D721Med (cell line): Measurements from ENCODE around the gene RTN4R.

Source experiments
- DNase-seq: peaks from one replicate; pipeline ENCODE4 v3.0.0; 2011; ENCODE audit warnings: low spot score; ENCODE audit not compliant: insufficient read length
- FAIRE-seq: peaks from 2 replicates; lab custom pipeline; 2011; peaks lifted over from hg19 to GRCh38; lab: Jason Lieb, UNC
- TF ChIP-seq, protein P1 (sequence below): IDR thresholded peaks from 2 replicates; pipeline ENCODE4 v1.5.1; 2012; ENCODE audit warnings: mild to moderate bottlenecking, control low read depth; ENCODE audit not compliant: insufficient read depth; ENCODE audit errors: missing control alignments

The RTN4R gene

DNA sequence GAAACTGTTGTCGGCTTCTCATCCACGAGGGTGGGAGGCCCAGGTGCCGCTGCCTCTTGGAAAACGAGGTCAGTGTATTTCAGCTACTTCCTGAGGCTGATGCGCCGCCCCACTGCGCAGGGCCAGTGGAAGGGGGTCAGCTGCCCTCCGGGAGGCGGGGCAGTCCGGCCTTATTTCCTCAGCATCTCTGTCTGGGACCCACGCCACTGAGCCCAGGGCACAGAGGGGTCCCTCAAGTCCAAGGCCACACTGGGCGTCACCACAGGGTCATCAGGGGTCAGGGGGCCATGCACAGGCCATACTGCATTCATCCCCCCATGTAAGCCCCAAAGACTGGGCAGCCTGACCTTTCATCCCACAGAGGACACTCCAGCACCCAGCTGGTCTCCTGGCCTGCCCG is 12.1 kb downstream of the RTN4R start:
- FAIRE-seq (no peak), DNase-seq (no peak)
- TF ChIP-seq, protein P1, sequence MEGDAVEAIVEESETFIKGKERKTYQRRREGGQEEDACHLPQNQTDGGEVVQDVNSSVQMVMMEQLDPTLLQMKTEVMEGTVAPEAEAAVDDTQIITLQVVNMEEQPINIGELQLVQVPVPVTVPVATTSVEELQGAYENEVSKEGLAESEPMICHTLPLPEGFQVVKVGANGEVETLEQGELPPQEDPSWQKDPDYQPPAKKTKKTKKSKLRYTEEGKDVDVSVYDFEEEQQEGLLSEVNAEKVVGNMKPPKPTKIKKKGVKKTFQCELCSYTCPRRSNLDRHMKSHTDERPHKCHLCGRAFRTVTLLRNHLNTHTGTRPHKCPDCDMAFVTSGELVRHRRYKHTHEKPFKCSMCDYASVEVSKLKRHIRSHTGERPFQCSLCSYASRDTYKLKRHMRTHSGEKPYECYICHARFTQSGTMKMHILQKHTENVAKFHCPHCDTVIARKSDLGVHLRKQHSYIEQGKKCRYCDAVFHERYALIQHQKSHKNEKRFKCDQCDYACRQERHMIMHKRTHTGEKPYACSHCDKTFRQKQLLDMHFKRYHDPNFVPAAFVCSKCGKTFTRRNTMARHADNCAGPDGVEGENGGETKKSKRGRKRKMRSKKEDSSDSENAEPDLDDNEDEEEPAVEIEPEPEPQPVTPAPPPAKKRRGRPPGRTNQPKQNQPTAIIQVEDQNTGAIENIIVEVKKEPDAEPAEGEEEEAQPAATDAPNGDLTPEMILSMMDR, result no peak

DNA sequence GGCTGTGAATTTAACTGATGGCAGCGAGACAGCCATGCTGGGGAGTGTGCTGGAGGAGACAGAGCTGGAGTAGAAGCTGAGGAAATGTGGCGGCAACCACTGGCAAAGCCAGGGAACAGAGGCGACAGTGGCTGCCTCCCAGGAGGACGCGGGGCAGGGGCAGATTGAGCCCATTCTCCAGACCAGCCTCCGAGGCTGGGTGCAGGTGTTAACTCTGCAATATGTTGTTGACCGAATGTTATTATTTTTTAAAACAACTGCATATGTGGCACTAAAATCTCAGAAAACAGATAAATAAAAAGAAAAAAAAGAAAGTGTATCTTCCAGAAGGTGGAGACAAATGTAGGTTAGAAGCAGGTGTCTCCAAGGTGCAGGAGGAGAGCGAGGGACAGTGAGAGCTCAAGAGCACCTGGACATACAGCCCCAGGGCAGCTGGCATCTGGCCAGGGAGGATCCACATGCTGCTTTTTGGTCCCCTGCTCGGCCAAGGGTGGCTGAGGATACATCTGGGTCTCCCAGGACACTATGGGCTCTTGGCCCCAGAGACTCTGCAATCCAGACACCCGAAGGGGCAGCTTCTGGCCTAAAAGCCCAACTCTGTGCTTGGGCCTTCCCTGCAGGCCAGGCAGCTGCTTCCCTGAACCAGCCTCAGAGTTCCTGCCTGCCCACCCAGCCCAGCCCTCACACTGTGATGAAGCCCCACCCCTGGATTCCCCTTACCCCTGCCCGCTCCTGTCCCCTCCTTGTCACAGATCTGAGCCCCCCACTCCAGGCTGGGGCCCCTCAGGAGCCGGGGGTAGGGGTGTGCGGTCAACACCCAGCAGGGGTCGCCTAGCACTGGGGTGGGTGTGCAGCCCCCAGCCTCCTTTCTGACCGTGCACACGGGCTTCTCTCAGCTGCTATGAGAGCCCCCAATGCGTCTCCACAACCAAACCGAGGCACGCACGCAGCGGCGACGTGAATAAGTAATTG is 12.9 kb downstream of the RTN4R start:
- FAIRE-seq, result no peak
- no peak for DNase-seq
- TF ChIP-seq, protein P1, result no peak

DNA sequence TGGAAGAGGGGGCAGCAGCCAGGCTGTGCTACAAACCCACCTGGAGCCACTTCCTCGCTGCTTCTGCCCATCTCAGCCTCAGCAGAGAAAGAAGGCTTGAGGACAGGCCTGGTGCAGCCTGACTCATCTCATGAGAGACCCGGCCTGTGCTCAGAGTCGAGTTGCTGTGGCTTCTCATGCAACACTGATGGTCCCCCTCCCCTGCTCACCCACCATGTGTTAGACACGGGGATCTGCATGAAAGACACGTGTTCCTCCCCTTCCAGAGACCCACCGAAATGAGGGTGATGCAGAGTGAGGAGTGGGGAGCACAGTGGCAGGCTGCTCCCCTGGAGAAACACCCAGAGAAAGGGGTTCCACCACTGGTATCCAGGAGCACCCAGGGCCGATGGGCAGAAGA is 15.0 kb downstream of the RTN4R start:
- TF ChIP-seq, protein P1, result no peak
- FAIRE-seq (no peak), DNase-seq (no peak)

DNA sequence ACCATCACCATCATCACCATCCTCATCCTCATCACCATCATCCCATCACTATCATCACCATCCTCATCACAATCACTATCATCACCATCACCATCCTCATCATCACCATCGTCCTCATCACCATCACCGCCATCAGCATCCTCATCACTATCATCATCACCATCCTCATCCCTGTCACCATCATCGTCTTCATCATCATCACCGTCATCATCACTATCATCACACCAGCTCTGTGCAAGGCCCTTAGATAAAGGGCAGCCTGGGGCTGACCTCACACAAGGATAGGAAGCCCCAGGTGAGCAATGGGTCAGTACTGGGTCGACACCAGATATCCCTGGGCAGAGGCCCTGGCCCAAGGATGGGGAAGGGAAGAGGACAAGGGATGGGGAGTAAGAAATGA is 16.1 kb downstream of the RTN4R start:
- no peak for FAIRE-seq
- DNase-seq, result no peak
- TF ChIP-seq, protein P1, result no peak

DNA sequence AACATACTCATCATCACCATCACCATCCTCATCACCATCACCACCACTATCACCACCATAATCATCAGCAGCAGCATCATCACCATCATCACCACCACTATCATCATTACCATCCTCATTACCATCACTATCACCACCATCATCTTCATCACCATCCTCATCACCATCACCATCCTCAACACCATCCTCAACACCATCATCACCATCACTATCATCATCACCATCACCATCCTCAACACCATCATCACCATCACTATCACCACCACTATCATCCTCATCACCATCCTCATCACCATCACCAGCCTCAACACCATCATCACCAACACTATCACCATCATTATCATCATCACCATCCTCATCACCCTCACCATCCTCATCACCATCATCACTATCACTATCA is 16.6 kb downstream of the RTN4R start:
- FAIRE-seq, result peak; percentile 51
- TF ChIP-seq, protein P1, result no peak
- DNase-seq, result no peak

DNA sequence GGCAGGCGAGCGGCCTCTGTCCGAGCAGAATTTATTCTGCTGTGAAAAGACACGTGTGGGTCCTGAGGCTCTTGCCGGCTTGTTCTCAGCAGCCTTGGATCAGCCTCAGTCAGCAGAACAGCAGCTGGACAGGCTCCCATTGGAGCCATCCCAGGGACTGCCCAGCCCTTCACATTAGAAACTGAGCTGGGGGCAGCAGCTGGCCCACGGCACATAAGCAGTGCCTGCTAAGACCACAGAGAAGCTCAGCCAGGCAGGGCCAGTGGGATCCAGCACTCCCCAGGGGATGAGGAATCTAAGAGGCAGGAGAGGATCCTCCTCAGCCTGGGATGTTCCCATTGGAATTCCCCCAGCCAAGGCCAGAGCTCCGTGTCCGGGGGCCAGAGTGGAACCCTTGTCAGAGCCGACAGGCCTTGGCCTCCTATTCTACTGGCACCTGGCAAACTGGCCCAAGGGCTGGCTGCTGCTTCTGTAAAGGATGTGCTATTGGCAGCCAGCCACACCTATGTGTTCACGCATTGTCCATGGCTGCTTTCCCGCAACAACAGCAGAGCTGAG is 18.2 kb downstream of the RTN4R start:
- FAIRE-seq, result no peak
- TF ChIP-seq, protein P1, result no peak
- DNase-seq, result no peak
